HG03060 (cell line): ENCODE results near the gene SSBP3.
"Not testable (repeated sequence)": the region's sequence is repeated elsewhere in the genome, so short reads cannot be mapped to it uniquely, and the experiment has no call there.

Source experiments
- ATAC-seq: cut with Tn5 transposase; IDR thresholded peaks from one replicate; pipeline ENCODE4 v1.9.1; 2021; ENCODE audit warnings: low read depth, moderate number of reproducible peaks; ENCODE audit not compliant: unreplicated experiment

SSBP3 gene

DNA sequence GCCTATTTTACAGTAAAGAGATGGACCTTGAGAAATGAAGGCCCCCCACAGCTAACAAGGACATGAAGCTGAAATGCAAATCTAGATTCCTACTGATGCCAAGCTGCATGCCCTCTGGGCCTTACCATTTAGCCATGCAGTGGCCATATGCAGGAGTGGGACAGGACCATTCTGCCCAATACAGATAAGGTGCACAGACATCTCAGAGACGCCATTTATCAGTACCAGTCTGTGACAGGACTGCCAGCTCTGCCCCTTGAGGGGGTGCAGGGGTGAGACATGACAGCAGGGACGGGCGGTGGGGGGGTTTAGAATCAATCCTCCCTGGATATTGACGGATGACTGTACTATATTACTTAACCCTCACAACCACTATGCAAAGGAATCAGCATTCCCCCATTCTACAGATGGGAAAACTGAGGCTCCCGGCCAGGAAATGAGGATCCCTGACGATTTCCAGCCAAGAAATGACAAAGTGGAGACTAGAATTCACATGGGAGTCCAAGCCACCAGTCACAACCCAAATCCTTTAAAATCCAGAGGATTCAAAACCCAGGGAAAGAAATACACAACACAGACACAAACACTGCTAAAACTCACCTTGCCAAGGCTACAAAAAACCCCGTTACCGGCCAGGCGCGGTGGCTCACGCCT is 10.8 kb downstream of the SSBP3 start:
- ATAC-seq, result no peak

DNA sequence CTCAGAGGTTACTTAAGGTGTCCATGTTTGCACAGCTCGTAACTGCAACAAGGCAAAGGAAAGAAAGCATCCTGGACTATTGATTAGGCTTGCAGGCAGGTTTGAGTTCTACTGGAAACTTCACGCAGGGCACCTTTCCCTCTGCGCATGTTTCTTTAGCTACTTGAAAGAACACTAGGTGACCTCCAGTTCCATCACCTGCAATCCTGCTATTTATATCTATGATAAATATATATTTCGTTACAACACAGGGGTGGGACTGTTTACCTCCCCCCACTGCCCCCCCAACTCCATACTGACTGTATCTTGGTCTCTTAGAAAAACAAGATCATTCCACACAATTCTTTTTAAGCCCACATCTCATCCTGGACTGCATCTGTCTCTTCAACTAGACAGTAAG is 12.1 kb downstream of the SSBP3 start:
- ATAC-seq, result no peak

DNA sequence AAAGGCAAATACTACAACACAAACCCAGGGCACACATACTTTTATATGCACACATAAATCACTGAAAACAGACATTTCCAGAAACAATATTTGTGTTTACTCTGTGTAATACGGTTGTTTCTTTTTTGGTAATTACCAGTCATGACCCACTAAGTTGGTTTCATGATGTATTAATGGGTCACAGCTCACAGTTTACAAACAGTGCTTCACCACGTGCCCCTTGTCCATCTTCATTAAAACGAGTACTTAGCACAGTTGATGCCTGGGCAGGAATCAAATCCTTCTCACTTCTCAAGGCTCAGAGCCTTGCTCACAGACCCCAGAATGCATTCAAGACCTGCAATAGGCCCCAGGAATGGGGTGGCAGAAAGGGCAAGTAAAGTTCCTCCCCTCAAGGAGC is 13.8 kb downstream of the SSBP3 start:
- no peak for ATAC-seq

DNA sequence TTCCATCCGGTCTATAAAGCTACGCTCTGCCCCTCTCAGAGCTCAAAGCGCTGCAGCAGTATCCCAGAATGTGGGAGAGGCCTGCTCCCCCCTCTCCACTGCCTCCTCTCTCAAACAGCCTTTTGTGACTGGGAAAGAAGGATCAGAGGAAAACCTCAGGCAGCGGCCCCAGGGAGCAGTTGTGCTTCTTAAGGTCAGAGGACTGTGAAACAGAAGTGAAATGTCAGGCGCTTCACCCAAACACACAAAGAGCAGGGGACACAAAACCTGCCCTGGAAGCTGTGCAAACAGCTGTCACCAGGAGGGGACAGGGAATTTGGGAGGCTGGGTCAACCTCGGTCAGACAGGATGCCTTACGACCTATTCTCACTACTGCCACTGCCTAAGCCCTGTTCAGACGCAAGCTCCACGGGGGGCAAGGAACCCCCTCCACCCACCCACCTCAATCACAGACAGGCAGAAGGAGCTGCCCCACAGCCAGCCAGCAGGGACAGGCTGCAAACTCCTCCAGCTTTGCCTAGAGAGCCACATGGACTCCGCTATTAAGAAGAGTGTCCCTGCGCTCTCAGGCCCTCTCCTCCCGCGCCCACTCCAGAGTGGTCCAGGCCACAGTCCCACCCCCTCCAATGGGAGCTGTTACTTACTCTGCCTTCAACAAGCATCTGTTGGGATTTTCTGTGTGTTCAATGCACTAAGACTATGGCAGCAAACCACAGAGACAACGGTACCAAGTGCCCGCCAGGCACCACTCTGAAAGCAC is 14.6 kb downstream of the SSBP3 start:
- ATAC-seq, result no peak

DNA sequence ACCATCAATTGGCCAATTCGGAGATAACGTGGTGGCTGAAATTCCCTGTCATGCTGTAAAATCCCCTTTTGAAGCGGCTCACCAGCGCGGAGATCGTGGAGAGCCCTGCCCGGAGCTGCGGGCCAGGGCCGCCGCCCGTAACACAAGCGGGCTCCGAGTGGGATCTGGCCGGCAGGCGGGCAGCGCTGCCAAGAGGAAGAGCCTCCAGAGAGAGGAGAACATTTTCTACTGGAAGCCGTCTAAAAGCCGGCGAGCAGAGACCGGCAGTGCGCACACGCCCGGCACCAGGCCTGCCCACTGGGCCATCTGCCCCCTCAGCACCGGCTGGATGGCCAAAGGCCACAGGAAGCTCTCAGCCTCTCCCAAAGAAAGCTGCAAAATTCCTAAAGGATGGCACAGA is 15.5 kb downstream of the SSBP3 start:
- no peak for ATAC-seq

DNA sequence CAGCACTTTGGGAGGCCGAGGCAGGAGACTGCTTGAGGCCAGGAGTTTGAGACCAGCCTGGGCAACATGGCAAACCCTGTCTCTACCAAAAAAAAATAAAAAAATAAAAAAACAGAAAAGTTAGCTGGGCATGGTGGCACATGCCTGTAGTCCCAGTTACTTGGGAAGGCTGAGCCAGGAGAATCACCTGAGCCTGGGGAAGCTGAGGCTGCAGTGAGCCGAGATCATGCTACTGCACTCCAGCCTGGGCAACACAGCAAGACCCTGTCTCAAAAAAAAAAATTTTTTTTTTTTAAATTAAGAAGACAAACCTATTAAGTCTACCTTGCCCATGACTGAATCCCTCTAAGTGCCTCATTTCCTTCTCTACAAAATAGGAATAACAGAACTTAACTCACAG is 16.6 kb downstream of the SSBP3 start:
- not testable (repeated sequence) for ATAC-seq

DNA sequence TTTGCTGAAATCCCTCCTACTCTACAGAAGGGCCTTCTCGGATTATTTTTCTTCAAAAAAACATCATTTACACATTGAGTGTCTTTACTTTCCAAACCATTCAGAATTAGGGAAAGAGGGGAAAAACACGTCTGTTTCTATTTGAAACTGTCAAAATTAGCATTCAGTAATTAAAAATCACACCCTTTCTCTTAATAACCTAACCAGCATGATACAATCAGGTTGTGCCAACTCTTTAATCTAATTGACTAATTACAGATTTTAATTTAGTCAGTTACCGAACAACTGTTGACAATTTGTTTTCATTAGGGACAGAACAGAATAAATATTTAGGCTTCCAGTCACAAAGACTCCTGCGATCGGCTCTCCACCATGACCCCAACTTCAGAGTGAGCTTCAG is 18.8 kb downstream of the SSBP3 start:
- no peak for ATAC-seq

DNA sequence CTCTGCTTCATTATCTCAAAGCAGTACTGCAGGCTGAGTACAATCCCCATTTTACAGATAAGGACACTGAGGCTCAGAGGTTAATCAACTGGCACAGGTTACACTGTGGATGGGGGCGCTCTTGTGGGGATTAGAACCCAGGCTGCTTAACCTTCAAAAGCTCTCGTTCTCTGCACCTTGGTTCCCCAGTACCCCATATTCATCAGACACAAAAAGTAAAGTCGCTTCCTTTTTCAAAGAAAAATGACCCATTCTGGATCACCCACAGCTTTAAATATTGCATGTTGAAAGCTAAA is 20.5 kb downstream of the SSBP3 start:
- no peak for ATAC-seq

DNA sequence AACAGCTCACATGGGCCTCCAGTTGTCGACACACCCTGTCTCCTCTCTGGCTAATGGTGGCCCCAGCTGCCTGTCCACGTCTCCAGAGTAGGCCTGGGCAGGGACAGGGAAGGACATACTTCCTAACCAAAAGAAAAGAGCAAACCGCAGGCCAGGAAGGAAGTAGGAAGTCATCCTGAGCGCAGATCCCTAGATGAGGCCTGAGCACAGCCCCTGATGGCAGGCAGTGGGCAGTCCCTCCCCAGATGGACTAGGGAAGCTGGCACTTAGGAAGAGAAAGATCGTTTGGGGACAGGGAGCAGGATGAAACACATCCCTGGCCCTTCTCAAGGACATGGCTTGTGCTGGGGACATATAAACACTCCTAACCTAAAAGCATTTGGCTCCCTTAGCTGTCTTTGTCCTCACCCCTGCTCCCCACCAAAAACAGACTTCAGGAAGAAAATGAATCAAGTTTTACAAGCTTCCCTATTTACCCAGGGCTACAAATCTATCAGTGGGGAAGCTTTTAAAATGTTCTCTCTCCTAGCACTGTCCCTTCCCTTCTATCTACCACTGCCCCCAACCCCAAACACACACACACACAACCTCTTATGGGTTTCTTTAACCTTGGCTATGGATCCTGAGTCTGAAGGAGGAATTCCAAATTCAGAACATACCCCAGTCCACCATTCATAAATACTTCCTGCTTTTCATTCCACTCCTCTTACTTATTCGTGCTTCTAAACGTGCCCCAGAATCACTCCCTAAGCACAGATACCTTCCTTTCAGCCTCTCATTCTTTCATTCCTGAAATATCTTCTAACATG is 21.1 kb downstream of the SSBP3 start:
- ATAC-seq, result no peak

DNA sequence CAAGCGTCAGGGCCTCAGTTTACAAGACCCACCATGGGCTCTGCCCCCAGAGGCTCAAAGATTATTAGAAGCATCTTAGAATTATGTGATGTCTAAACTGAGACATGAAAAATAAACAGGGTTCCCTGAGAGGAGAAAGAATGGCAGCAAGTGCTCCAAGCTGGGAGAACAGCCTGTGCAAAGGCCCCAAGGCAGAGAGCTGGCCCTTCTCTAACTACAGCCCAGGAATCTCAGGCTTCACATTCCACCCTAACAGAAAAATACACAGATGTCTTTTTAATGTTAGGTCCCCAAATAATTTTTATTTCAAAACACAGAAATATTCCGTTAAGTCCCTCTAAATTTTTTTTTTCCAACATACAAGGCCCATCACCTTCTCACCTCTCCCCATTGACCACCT is 21.7 kb downstream of the SSBP3 start:
- ATAC-seq, result no peak

DNA sequence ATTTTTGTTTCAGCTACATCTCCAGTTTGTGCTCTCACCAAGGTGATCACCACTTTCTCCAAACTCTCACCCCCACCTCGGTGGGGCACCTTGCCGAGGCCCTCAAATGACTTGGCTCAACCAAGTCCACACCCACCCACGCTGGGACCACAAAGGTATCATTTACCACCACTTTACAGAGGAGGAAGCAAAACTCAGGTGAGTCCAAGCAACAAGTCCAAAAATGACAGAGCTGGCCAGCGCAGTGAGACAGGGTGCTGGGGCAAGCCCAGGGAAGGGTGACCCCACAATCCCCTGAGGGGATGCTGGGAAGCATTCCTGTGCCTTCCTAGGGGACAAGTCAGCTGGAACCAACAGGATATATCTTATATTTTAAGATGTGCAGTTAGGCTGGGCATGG is 24.7 kb downstream of the SSBP3 start:
- ATAC-seq, result no peak

DNA sequence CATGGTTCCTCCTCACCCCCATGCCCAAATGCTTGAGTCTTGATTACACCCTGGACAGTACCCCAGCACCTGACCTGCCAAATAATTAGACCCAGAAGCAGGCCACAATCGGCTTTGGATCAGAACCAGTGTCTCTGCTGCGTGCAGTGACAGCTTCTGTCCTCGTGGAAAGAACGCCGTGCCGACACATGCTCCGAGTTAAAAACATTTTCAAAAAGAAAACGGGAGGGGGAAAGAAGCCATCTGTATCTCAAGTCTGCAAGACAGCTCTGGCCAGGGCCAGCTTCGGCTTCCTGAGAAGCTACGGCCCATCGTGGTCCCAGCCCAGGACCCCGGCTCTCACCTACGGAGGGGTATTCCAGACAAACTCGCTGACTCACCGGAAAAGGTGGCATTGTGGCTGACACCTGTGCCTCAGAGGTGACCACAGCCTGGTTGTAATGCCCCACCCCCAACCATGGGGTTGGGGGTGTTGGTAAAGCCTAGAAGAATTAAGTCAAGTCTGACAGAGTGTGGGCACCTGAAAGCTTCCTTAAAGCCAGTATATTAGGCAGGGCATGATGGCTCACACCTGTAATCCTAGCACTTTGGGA is 25.8 kb downstream of the SSBP3 start:
- ATAC-seq, result no peak

DNA sequence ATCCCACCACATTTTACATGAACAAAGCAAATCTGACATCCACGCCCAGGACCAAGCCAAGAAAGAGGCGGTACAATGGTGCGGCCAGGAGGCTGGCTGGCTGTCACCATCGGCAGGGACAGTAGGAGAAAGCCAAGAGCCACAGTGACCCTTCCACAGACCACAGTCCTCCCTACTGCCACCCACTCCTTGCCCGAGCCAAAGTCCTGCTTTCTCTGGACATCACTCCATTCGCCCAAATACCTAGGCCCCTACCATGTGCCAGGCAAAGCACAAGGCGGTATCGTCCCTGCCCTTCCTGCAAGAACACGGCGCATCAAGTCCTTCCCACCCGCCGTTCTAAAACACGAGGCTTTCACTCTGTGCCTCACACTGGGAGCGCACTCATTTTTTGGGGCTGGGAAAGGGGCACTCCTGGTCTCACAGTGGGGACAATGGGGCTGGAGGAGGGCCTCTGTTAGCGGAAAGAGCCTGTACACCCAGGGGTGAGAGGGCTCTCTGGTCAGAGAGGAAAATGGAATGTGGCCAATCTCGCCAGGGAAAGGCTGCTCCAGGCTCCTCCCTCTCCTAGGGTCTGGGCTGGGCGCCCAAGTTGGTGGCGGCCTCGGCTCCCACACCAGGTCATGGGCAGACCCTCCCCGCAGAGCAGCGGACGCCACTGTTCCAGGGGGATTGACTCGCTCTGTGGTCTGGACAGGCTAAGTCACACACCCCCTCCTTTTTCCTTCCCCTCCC is 26.5 kb downstream of the SSBP3 start:
- no peak for ATAC-seq

DNA sequence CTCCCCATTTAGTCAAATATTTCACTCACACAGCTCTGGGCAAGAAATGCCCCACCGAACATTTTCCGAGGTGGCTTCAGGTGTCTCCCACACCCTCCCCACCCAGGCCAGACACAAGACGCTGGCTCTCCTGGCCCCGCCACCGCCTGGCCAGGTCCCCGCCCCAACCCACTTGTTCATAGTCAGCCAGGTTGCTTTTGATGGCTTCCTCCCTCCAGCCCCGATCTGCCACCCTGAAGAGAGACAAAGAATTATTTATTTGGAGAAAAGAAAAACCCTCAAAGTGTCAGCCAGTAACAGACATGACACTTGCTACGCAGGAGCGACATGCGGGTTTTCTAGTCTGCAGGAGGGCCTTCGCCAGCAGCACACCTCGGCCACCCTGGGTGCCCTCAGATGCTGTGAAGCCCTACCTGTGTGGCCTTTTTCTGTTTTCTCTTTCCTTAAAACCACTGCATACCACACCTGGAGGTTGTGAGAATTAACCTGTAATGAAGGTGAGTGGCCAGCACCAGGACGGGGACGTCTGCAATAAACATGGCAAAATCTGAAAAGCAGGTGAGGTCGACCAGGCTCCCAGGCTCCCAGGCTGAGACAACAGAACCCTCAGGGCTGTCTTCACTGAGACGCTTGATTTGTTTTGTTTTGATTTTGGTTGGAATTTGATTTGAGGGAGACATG is 27.2 kb downstream of the SSBP3 start:
- ATAC-seq, result no peak

DNA sequence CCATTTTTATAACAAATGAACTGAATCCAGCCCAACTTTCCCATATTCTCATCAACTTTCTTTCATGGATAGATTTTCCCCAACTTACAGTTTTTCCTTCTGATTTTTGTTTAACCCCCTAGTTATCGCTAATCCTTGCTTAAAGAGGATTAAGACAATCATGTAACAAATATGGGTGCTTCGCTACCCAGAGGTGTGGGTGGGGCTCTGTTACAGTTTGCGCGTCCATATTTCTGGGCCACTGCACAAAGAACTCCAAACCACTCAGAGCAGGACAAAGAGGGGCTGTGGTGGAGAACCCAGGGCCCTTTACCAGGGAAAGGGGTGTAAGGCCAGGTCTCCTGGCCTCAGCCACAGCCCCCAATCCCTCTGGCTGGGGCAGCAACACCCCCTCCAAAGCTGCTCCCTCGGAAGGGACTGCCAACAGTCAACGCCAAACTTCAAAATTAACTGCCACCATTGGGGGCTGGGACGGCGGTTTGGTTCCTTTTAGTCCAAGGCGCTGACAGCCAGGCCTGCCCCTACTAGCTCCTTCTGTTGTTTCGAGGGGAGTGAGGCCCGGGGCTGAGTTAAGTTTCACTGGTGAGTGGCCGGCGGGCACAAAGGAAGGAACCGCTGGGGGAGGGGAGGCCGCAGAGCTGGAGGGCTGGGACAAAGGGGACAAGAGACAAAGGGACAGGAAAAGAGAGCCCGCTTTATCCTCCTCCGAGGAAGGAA is 27.9 kb downstream of the SSBP3 start:
- ATAC-seq, result no peak

DNA sequence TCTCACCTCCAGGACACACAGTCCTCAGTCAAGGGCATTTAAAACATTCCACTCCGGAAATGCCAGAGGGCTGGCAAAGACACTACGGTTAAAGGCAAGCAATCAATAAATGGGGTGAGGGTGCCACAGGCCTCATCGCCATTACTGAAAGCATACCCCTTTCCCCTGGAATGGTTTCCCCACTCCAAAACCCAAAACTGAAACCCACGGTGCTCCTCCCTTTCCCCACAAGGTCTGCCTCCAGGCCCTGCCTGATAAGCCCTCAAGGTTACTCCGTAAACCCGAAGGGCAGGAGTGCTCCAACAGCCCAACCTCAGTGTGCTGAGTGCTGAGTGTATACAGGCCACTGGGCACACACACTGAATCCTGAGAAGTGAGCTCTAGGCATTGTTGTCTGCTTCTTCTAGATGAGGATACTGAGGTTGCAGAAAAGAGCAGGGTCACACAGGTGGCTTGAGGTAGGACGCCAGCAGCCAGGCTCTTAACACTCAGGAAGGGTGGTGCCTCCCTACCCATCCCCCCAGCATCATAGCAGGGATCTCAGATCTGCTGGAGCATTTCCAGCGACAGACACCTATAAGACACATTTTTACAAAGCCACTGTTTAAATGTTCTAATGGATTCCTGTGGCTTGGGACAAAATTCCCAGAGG is 29.0 kb downstream of the SSBP3 start:
- ATAC-seq, result no peak

DNA sequence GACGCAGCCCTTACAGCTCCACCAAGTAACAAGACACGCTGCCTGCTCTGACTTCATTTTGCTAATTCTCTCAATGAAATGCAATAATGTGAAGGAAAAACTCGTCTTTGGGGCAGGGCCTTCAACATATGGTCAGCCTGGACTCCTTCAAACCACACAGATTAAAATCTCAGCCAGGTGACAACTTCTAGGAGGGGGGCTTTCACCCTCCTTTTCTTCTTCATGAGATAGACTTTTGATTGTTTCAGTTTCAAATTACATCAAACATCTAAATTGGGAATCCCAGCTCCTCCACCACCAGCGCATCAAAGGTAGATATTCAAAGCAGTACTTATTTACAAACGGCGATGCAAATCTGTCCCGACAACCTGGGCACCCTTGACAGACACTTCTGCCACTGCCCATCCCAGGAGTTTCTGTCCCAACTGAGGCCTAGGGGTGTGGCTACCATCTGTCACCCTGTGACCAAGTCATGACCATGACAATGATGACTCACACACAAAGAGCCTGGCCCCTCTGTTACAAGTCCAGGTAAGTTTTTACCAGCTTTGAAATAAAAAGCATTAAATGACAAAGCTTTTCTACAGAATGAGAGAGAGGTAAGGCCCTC is 29.7 kb downstream of the SSBP3 start:
- peak; percentile 65 for ATAC-seq

DNA sequence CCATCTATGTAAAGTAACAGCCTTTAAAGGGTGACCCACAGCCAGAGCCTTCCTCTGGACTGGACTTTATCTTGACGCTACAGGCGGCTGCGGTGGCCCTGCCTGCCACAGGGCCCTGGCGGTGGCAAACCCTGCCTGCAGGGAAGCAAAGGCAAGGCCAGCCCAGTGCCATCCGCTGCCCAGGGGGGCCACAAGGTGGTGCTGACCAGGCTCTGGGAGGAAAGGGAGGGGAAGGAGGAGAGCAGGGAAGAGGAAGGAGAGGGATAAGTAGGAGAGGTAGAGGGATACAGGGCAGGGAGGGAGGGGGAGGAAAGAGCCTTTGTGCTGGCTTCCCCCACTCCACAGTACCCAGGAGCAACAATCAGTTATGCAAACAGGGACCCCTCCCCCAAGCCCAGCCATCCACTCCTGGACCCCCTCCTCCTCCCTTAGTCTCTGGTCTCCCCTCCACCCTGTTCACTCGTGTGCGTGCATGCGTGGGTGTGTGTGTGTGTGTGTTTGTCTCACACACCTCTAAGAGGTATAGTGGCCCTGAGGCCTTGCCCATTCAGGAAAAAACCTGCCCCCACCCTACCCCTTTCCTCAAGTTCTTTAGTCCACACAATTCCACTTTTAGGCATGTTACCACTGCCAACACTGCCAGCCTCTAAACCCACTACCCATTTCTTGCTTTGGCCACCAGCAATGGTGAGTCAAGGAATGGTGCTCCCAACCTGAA is 30.3 kb downstream of the SSBP3 start:
- ATAC-seq, result no peak
